ENCODE measurements around the gene NOTCH2.

GRCh38 chr1:119946724-119947123, 122.7 kb downstream of the NOTCH2 start:
- TF ChIP-seq, protein P1, sequence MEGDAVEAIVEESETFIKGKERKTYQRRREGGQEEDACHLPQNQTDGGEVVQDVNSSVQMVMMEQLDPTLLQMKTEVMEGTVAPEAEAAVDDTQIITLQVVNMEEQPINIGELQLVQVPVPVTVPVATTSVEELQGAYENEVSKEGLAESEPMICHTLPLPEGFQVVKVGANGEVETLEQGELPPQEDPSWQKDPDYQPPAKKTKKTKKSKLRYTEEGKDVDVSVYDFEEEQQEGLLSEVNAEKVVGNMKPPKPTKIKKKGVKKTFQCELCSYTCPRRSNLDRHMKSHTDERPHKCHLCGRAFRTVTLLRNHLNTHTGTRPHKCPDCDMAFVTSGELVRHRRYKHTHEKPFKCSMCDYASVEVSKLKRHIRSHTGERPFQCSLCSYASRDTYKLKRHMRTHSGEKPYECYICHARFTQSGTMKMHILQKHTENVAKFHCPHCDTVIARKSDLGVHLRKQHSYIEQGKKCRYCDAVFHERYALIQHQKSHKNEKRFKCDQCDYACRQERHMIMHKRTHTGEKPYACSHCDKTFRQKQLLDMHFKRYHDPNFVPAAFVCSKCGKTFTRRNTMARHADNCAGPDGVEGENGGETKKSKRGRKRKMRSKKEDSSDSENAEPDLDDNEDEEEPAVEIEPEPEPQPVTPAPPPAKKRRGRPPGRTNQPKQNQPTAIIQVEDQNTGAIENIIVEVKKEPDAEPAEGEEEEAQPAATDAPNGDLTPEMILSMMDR (IDR thresholded peaks at IDR 0.05 in 2 of 3, conservative IDR thresholded peaks at IDR 0.05 in 1 of 3; ENCODE audit: insufficient read depth in 2 of 3, low read depth in 1 of 3, low read length in 3 of 3), result no peak
- no peak for TF ChIP-seq GTF2F1 (IDR thresholded peaks at IDR 0.05; ENCODE audit: low read depth, low read length)
- no peak for TF ChIP-seq BHLHE40 (IDR thresholded peaks at IDR 0.05; ENCODE audit: low read length)
- no peak for TF ChIP-seq GABPB2 (CRISPR knock-in tag; conservative IDR thresholded peaks at IDR 0.05)
- TF ChIP-seq CREB1 (IDR thresholded peaks at IDR 0.05), result no peak
- no peak for TF ChIP-seq CREB1 (CRISPR knock-in tag; IDR thresholded peaks at IDR 0.05)
- TF ChIP-seq, protein P2, sequence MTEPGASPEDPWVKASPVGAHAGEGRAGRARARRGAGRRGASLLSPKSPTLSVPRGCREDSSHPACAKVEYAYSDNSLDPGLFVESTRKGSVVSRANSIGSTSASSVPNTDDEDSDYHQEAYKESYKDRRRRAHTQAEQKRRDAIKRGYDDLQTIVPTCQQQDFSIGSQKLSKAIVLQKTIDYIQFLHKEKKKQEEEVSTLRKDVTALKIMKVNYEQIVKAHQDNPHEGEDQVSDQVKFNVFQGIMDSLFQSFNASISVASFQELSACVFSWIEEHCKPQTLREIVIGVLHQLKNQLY (CRISPR knock-in tag; conservative IDR thresholded peaks at IDR 0.05), result no peak
- TF ChIP-seq NR3C1 (CRISPR knock-in tag; IDR thresholded peaks at IDR 0.05), result no peak
- TF ChIP-seq NFIC (IDR thresholded peaks at IDR 0.05), result no peak
- no peak for TF ChIP-seq YY1 (IDR thresholded peaks at IDR 0.05; ENCODE audit: borderline replicate concordance in 1 of 3, control insufficient read depth in 1 of 3, extremely low read depth in 1 of 3, insufficient read depth in 3 of 3, insufficient read length in 1 of 3, insufficient replicate concordance in 2 of 3, low read depth in 1 of 3, low read length in 2 of 3)
- TF ChIP-seq GTF2B (IDR thresholded peaks at IDR 0.05; ENCODE audit: extremely low read depth, insufficient read length), result no peak
- TF ChIP-seq, protein P3, sequence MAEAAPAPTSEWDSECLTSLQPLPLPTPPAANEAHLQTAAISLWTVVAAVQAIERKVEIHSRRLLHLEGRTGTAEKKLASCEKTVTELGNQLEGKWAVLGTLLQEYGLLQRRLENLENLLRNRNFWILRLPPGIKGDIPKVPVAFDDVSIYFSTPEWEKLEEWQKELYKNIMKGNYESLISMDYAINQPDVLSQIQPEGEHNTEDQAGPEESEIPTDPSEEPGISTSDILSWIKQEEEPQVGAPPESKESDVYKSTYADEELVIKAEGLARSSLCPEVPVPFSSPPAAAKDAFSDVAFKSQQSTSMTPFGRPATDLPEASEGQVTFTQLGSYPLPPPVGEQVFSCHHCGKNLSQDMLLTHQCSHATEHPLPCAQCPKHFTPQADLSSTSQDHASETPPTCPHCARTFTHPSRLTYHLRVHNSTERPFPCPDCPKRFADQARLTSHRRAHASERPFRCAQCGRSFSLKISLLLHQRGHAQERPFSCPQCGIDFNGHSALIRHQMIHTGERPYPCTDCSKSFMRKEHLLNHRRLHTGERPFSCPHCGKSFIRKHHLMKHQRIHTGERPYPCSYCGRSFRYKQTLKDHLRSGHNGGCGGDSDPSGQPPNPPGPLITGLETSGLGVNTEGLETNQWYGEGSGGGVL (CRISPR knock-in tag; IDR thresholded peaks at IDR 0.05), result no peak
- TF ChIP-seq, protein P4, sequence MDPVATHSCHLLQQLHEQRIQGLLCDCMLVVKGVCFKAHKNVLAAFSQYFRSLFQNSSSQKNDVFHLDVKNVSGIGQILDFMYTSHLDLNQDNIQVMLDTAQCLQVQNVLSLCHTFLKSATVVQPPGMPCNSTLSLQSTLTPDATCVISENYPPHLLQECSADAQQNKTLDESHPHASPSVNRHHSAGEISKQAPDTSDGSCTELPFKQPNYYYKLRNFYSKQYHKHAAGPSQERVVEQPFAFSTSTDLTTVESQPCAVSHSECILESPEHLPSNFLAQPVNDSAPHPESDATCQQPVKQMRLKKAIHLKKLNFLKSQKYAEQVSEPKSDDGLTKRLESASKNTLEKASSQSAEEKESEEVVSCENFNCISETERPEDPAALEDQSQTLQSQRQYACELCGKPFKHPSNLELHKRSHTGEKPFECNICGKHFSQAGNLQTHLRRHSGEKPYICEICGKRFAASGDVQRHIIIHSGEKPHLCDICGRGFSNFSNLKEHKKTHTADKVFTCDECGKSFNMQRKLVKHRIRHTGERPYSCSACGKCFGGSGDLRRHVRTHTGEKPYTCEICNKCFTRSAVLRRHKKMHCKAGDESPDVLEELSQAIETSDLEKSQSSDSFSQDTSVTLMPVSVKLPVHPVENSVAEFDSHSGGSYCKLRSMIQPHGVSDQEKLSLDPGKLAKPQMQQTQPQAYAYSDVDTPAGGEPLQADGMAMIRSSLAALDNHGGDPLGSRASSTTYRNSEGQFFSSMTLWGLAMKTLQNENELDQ (CRISPR knock-in tag; IDR thresholded peaks at IDR 0.05; ENCODE audit: borderline replicate concordance), result no peak
- no peak for TF ChIP-seq CBX3 (IDR thresholded peaks at IDR 0.05; ENCODE audit: borderline replicate concordance in 1 of 2, low read length in 2 of 2)

Measured in K562 (cell line).